HG02571 (cell line): ENCODE measurements around the gene SLC9C1.
A peak's percentile ranks its signal among the peaks of the same experiment; 100 is the strongest.

Experiments
- ATAC-seq: cut with Tn5 transposase; IDR thresholded peaks from one replicate; pipeline ENCODE4 v1.9.1; 2021; ENCODE audit warnings: mild to moderate bottlenecking, moderate library complexity; ENCODE audit not compliant: unreplicated experiment

SLC9C1 gene

DNA sequence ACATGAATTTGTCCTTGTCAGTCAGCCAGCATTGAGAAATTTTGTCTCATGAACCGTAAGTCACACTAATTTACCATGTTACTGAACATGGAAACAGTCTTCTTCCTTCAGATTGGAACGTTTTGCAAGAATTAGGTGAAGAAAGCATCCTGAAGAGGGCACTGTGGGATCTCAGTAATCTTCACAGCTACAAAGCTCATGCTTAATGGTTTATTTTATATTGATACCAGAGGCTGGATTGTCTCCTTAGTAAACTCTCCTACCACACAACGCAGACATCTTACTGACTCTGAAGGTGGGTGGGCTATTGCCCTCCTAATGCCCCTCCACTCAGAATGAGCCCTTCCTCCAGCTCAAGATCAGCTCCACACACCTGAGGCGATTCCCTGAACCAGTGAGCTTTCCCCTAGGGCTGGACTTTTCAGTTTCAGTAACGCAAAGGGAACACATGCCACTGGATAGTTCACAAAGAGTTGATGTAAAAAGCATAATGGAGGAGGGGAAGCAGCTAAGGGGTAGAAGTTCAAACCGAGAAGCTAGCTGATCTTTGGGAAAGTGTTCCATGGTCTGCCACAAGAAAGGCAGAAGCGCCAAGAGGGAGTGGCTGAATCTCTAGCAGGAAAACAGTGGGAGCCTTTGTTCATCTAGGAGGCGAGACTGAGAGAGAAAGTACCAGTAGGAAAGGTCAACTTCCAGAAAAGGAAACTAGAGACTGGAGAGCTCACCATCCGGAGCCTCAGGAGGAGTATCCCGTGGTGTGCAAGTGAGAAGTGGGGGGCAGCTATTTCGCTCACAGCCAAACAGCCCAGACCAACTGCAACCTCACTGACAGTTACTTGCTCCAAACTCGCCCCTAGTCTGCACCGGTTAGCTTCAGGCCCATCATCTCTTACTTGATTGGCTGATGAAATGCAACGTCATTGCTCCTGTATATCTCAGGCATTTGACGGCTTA lies at the start of gene SLC9C1:
SLC9C1 (minus strand) TSS at position 849 of the 954 bp plus-strand sequence. CDS start 7,425 bp downstream, outside the sequence.
- no peak for ATAC-seq

DNA sequence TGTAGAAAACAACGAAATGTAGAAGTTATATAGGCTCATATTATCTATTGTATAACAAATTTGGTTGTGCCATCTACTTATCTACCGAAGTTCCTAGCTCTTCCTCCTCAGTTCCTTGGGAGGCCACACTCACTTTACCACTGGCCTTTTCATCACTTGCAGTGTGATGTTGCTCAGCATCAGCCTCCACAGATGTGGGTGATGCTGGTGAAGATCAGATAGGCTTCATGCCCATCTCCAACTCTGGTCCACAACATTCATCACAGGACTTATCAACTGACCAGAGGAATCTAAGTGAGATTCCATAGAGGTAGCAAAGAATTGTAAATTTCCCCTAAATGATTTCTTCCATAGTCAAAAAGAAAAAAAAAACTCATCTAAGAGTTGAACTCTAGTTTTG lies 47.4 kb upstream of the SLC9C1 start:
- ATAC-seq, result no peak

DNA sequence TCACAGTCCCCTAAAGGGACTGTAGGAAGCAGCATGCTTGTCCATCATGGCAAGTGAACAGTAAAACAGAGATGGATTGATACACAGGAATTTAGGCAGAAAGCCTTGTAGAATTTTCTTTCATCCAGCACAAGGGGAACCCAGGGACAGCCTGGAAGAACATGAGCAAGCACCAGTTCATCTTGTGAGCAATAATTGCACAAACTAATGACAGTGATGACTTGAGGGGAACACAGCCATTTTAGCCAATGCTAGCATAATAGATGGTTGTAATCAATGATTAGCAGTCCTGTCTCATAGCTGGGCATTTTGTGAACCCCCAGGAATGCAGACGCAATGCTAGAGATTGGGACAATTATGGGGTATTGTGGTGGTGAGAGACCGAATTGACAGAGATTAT lies 45.6 kb upstream of the SLC9C1 start:
- no peak for ATAC-seq

DNA sequence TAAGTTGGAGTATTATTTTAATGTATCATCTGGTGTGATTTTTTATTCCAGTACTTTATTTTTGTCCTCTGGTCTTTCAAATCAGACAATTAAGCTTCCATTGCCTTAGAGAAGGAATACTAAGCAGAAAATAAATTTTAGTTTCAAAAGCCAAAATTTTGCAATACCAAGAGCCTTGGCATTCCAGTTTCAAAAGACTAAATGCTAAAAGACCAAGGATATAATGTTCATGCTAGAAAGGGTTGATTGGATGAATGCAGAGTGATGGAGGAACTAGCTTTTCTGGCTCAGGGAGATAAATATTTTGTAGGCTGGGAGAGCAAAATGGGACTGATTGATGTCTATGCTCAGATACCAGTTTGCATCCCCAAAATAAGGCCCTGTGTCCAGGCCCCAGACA lies 45.1 kb upstream of the SLC9C1 start:
- ATAC-seq, result no peak

DNA sequence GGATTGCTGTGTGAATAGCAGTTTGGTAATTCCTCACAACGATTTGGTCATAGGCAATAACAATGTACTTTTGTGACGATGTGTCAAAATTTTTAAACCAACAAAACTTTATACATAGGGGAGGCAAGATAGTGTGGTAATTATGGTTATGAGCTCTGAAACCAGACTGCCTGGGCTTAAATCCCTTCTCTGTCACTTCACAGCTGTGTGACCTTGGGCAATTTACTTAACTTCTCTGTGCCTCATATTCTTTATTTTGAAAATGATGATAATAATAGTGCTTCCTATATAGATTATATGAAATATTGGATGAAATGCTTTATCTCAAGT lies 44.7 kb upstream of the SLC9C1 start:
- ATAC-seq, result no peak

DNA sequence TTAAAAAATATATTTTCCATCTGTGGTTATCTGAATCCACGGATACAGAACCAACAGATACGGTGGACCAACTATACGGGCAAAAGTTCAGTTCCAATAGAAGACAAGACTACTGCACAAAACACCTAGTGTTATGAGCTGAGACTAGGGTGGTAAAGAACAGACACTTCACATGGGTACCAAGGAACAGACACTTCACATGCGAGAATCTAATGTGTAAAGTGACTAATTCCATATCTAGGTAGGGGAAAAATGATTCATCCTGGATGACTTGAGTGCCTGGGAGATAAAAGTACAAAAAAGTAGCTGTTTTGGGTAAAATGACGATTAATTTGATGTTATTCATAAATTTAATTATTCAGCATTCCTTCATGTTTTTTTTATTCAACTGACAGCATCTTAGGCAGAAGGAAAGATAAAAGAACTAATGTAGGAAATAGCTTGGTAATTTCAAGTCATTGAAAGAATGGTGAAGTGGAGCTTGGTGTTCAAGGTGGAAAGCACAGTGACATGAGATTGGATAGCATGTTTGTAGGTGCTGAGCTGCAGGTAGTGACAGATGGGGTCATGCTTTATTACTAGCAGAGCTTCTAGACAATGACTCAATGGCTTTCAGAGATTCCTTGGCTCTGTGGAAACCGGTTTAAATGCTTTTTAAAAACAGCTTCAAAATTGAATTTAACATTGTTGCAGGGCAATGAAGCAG lies 44.2 kb upstream of the SLC9C1 start:
- no peak for ATAC-seq

DNA sequence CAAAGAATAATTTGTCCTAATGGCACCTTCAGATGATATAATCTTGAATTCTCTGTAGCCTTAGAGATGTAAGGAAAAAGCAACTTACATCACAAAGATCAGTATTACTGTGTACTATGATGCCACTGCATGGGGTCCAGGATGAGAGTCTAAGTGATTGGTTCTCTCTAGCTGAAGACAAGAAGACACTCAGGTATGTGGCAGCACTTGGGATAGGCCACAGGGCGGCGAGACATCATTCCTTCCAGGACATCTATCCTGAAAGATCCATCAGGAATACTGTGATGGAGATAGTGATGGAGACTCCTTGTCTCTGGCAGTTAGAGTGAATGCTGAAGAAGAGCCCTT lies 41.4 kb upstream of the SLC9C1 start:
- no peak for ATAC-seq

DNA sequence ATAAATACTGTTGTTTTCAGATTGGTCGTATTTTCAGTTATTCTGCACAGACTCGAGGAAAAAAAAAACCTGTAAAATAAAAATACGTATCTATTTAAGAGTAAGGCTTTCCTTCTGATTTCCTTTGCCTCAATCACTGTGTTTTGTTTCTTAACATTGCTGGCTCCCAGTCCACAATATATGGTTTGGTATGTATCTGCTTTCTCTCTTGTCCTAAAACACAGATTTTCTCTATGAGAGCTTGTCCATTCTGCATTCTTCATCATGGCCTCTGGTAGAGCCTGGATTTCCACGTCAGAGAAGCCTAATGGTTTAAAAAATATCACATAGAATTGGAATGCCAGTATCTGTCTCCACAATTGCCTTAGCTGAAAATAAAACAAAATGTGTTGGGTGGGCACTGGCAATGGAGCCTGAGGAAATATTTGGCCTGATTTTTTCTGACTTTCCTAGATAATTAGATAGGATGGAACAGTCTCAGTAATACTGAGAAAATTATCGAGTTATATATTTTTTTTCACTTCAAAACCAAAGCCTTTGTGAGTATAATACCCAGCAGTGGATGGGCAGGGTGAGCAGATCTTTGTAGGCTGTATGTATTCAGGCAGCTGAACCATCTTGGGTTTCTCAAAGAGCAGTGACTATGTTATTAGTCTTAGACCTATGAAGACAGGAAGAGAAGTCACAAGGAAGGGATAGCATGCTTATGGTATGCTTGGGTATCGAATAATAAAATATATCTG lies 40.8 kb upstream of the SLC9C1 start:
- ATAC-seq, result no peak

DNA sequence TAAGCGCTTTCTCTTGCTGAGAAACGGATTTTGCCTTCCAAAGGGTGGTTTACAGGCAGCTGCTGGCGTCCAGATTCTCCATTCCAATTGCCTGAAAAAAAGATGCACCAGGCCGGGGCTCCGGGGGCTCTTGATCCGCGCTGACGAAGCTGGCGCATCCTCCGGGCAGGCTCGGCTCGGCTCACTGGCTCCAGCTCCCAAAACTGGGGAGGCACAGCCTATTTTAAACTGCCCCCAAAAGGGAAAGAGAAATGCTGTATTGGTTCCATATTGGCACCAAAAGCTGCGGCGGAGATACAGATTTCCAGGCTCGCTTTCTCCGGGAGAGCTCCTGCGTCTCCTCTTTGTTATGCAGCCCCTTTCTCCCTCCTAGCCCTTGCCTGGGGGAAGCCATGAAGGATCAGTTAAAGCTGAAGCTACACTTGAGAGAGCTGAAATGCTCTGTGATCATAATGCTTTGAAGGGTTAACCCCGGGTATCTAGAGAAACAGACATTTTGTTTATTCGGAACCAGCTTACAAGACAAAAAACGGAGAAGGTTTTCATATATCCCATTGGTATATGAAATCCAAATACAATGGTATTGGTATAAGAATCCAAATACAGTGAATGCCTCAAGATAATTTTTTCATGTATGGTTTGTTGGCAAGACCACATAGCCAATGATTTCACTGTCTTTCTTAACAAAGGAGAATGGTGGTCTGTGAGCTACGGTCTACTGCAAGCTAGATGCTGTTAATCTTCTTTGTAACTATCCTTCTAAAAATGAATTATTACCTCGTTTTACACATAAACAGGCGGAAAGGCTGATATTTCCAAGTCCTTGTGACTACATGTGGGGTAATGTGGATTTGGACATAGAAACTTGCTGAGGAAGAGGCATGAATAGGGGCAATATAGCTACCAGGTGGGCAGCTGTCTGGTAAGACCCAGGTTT lies 39.6 kb upstream of the SLC9C1 start:
- peak; percentile 39 for ATAC-seq

DNA sequence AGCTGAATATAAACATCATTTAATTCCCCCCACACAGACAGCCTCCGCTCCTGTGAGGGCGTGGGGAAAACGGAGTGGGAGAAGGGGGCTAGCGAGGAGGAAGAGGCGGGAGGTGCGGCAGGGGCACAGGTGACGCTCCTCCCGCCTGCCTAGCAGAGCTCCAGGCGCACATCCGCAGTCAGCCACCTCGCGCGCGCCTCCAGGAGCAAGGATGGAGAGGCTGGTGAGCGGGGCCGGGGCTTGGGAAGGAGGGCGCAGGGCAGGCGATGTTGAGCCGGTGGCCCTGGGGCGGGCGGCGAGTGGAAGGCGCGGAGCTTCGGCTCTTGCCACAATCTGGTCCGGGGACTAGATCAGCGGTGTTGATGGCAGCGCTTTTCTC lies 39.0 kb upstream of the SLC9C1 start, which contains the start of gene CD200:
CD200 (plus strand) TSS at position 155 of the 379 bp plus-strand sequence; CDS start at position 212, 57 bp downstream.
- ATAC-seq, result peak; percentile 61

DNA sequence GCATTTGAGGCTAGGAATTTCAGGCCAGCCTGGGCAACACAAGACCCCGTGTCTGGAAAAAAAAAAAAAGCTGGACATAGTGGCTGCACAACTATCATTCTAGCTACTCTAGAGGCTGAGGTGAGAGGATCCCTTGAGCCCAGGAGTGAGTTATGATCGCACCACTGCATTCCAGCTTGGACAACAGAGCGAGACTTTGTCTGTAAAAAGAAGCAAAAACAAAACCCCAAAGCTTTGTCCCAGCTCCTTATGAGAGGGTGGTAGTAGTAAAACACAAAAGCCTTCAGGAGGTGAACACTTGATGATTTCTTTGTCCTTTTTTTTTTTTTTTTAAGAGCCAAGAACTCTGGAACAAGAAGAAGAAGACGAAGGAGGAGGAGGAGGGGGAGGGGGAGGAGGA lies 37.8 kb upstream of the SLC9C1 start:
- ATAC-seq, result no peak

DNA sequence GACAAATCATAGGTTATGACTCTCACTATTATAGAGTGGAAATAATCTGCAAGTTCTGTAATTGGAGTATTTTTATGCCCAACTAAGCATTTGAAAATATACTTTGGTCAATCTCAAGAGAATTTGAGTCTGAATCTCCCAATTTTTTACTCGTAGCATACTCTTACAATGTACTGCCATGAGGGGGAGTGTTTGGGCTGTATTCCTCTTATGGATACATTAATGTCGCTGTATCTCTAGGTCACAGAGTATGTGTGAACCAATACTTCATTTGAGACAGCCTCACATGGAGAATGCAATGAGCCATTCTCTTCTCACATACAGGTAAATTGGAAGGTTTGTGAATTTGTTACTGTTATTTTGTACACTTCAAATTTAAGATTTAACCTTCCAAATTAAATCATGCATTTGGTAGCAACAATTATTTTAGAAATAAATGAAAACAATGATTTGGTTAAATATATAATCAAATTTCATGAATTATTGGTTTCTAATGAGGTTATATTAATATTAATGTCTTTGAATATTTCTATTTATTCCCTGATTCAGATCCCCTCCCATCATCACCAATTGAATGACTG lies 33.4 kb upstream of the SLC9C1 start:
- peak; percentile 82 for ATAC-seq

DNA sequence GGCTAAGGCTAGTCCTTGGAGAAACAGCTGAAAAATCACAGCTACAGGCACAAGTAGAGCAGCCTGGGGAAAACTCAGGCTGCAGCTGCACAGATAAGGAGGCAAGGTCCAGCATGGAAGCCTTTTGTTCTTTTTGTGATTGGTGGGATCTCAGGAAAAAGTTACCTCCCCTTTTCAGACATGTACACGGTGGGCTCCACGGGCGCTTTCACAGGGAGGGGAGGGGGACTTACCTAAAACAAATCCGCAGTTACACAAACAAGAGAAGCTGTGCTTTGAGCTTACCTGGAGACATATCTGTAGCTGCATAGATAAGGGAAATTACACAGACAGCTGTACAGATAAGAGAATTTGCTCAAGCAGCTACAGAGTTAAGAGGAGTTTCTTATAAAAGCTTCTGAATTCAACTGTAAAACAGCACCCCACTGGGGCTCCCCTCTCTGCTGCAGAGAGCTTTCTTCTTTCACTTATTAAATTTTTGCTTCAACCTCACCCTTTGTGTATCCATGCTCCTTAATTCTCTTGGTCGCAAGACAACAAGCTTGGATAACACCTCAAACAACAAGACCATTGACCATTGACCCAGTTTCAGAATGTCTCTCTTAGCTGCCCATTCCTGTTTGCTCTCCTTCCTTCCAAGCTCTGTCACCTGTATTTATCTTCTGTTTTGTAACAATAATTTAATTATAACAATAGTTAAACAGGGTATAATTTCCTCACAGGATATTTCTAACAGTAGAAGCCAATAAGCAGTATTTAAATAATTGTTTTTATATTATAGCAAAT lies 28.0 kb upstream of the SLC9C1 start:
- ATAC-seq, result no peak

DNA sequence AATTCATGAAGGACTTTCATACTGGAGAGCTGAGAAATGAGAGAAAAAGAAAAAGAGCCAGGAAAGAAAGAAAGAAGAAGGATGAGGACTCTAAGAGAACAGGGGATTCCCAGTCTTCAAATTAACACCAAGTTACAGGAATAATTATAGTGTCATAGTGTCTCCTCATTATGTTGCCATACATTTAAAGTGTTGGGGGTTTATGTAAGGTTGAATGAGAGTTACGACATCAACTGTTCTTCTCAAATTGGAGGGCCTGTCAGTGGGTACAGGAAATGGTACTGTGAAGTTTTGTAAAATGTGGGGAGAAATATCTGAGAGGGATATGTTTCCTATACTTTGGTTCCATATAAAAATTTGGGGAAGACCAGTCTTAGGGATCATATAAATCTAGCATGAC lies 26.7 kb upstream of the SLC9C1 start:
- no peak for ATAC-seq

DNA sequence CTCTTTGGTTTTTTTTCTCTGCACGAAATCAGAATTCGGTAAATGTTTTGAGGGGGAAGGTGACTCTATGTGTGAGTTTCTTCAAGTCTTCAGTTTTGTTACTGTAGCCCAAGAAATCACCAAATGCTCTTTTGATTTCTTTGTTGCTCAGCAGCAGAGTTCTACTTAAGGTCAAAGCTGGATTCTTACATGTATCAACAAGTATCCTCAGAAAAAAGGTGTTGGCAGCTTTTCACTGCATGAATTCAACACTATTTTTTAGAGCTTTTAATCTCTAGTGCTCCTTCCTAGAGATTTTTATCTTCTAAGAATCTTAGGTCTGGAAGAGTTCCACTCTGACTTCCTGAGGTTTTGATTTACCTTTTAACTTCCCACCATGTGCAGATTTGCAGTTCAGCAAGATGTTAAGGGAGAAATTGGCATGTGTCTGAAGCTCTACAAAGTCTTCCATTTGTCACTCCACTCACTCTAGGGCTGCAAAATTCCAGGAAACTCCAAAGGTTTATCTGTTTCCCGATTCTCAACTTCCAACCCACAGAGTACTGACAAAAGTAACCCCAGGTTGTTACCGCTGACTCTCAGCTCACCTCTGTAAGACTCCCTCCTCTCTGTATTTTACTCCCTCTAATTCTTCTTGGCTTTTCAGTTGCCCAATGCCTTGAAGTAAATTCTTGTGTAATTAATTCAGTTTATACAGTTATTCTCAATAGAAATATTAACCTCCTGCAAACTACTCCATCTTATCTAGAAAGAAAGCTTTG lies 25.7 kb upstream of the SLC9C1 start:
- ATAC-seq, result no peak

DNA sequence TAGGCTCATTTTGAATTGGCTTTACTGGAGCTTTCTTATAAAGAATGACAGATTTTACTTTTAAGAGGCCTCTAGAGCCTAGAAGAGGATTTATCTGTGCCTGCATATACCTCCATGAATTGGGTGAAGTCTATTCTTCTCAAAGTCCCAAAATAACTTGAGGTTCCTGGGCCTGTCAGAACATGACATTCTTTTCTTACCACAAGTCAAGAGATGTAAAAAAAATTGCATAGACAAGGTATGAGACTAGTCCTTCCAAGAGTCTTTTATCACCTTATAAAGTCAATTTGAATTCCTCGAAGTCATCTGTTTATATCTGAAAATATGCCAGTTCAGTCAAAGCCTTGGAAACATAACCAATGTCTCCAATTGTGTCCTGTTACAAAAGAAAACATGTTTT lies 21.8 kb upstream of the SLC9C1 start:
- ATAC-seq, result no peak

DNA sequence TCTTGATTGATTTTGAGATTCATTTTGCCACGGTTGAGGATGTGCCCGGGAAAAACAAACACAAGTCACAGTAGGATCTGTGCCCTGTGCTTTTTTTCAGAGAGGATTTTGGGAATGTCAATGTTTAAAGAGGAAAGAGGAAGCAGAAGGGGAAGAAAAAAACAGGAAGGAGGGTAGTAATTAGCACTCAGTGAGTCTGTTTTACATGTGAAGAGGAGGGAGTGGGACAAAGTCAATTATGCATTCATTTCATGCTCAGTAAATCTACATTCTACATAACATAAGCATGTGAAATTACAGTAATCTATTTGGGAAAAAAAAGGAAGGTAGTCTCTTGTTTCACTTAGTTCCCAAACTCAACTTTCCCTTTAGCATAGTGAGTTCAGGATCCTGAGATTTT lies 20.6 kb upstream of the SLC9C1 start:
- ATAC-seq, result no peak

DNA sequence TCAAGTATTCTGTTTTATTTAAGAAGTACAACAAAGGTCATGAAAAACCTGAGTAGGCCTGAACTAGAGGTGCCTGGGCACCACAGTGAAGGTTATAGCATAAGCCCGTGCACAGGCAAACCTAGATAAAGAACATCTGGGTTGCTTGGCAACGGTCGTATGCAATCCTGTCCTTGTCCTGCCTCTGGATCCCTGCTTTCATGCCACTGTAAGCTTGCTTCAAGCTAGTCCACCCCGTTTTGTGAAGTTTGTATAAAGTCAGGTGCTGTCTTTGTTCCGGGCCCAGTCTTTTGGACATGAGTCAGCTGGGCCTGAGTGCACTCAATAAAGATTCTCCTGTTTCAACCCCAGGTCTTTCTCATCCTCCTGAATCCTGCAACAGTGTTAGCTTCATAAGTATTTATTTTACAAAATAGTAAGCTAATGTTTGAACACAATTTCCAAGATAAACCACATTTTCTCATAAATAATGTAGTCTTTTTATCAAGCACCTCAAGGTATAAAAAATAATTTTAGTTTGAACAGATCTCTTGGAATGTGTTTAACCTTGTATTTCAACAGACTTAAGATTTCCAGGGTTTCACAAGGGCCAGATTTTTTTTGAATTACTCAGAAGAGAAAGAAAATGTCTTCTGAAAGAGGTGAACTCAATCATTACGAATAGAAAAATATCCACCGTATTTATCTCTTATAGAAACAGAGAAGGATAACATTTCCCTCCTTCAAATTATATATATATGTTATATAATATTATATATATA lies 14.3 kb upstream of the SLC9C1 start:
- ATAC-seq, result no peak
